ENCODE measurements around the gene C1S.

Gene C1S

DNA sequence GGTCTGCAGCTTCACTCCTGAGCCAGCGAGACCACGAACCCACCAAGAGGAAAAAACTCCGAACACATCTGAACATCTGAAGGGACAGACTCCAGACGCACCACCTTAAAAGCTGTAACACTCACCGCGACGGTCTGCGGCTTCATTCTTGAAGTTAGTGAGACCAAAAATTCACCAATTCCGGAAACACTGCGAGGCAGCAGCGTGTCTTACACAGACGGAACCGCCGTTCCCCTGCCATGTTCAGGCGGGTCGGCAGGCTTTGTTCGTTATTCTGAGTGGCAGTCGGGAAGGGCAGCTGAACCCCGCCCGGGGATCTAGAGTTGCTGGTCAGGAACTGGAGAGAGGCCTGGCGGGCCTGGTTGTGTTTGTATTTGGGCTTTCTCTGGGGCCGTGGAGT is 21.9 kb upstream of the C1S start:
- TF ChIP-seq CTCF (IDR thresholded peaks at IDR 0.05; ENCODE audit: low read depth, low read length) (no peak), EZH2phosphoT487 (IDR thresholded peaks at IDR 0.05; ENCODE audit: low read depth) (no peak)
- Histone ChIP-seq H3K4me2 (ENCODE audit: low read length) (no peak overlapping the region), H3K4me3 (ENCODE audit: low read length) (no peak overlapping the region)

DNA sequence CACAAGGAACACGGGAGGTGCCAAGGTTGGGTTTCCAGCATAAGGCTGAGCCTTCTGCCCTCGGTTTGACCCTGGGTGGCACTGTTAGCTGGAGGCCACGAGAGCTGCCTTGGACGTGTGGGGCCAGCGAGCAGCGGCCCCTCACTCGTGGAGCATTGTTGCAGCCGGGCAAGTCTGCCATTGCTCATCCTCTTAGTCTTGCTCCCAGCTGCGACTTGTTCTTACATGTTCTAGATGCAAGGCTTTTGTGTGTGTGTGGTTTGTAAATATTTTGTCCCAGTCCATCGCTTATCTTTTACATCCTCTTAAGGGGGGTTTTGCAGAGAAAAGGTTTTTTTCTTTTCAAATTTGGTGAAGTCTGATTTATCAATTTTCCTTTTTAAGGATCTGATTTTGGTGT is 21.1 kb upstream of the C1S start:
- Histone ChIP-seq H3K4me2 (ENCODE audit: low read length) (no peak overlapping the region), H2AFZ (ENCODE audit: low read depth, low read length) (no peak overlapping the region), H3K27me3 (ENCODE audit: low read depth, low read length) (no peaks in the 10 kb centered on the region), H3K9me3 (ENCODE audit: insufficient read depth, low read length) (no peaks in the 10 kb centered on the region), H3K4me1 (ENCODE audit: low read length) (no peaks in the 10 kb centered on the region), H4K20me1 (ENCODE audit: insufficient read depth, low read length) (no peaks in the 10 kb centered on the region), H3K36me3 (replicated peaks; ENCODE audit: low read depth, low read length) (no peaks in the 10 kb centered on the region), H3K9ac (ENCODE audit: low read length) (no peak overlapping the region), H3K79me2 (ENCODE audit: low read length) (no peaks in the 10 kb centered on the region), H3K27ac (ENCODE audit: low read length) (no peak overlapping the region), H3K4me3 (ENCODE audit: low read length) (no peak overlapping the region)
- TF ChIP-seq CTCF (IDR thresholded peaks at IDR 0.05; ENCODE audit: low read depth, low read length) (no peak), EZH2phosphoT487 (IDR thresholded peaks at IDR 0.05; ENCODE audit: low read depth) (no peak)

More for the DNA sequence above, 21.9 kb upstream of the C1S start:
- Histone ChIP-seq H3K4me1 (ENCODE audit: low read length) (no peaks in the 10 kb centered on the region), H2AFZ (ENCODE audit: low read depth, low read length) (no peak overlapping the region), H3K9me3 (ENCODE audit: insufficient read depth, low read length) (no peaks in the 10 kb centered on the region), H3K27me3 (ENCODE audit: low read depth, low read length) (no peaks in the 10 kb centered on the region), H3K27ac (ENCODE audit: low read length) (no peak overlapping the region), H3K9ac (ENCODE audit: low read length) (no peak overlapping the region), H3K79me2 (ENCODE audit: low read length) (no peaks in the 10 kb centered on the region), H4K20me1 (ENCODE audit: insufficient read depth, low read length) (no peaks in the 10 kb centered on the region), H3K36me3 (replicated peaks; ENCODE audit: low read depth, low read length) (no peaks in the 10 kb centered on the region)

DNA sequence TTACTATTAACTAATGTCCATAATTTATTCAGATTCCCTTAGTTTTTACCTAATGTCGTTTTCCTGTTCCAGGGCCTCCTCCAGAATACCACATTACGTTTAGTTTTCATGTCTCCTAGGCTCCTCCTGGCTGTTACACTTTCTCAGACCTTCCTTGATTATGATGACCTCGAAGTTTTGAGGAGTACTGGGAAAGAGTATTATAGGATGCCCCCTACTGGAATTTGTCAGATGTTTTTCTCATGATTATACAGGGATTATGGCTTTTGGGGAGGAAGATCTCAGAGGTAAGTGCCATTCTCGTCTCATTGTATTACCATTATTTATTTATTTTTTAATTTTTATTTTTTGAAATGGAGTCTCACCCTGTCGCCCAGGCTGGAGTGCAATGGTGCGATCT is 17.7 kb upstream of the C1S start:
- H3K4me1 ChIP-seq (ENCODE audit: low read length) = peaks cover 8% of the 10 kb centered on the region
- no peak overlapping the region for H2AFZ ChIP-seq (ENCODE audit: low read depth, low read length)

GRCh38 chr12:7045913-7046312 is 14.6 kb upstream of the C1S start:
- Histone ChIP-seq H3K4me2 (ENCODE audit: low read length) (no peak overlapping the region), H3K27me3 (ENCODE audit: low read depth, low read length) (no peaks in the 10 kb centered on the region), H2AFZ (ENCODE audit: low read depth, low read length) (no peak overlapping the region), H3K9me3 (ENCODE audit: insufficient read depth, low read length) (no peaks in the 10 kb centered on the region), H3K79me2 (ENCODE audit: low read length) (no peaks in the 10 kb centered on the region), H3K9ac (ENCODE audit: low read length) (no peak overlapping the region), H4K20me1 (ENCODE audit: insufficient read depth, low read length) (no peaks in the 10 kb centered on the region), H3K36me3 (replicated peaks; ENCODE audit: low read depth, low read length) (no peaks in the 10 kb centered on the region), H3K4me1 (ENCODE audit: low read length) (peaks cover 8% of the 10 kb centered on the region), H3K27ac (ENCODE audit: low read length) (no peak overlapping the region), H3K4me3 (ENCODE audit: low read length) (no peak overlapping the region)
- TF ChIP-seq CTCF (IDR thresholded peaks at IDR 0.05; ENCODE audit: low read depth, low read length) (no peak), EZH2phosphoT487 (IDR thresholded peaks at IDR 0.05; ENCODE audit: low read depth) (no peak)

More for the DNA sequence above, 17.7 kb upstream of the C1S start:
- Histone ChIP-seq H3K79me2 (ENCODE audit: low read length) (no peaks in the 10 kb centered on the region), H3K9me3 (ENCODE audit: insufficient read depth, low read length) (no peaks in the 10 kb centered on the region), H3K27me3 (ENCODE audit: low read depth, low read length) (no peaks in the 10 kb centered on the region), H3K36me3 (replicated peaks; ENCODE audit: low read depth, low read length) (no peaks in the 10 kb centered on the region), H4K20me1 (ENCODE audit: insufficient read depth, low read length) (no peaks in the 10 kb centered on the region), H3K4me3 (ENCODE audit: low read length) (no peak overlapping the region), H3K9ac (ENCODE audit: low read length) (no peak overlapping the region), H3K27ac (ENCODE audit: low read length) (no peak overlapping the region), H3K4me2 (ENCODE audit: low read length) (no peak overlapping the region)
- TF ChIP-seq EZH2phosphoT487 (IDR thresholded peaks at IDR 0.05; ENCODE audit: low read depth) = no peak
- TF ChIP-seq CTCF (IDR thresholded peaks at IDR 0.05; ENCODE audit: low read depth, low read length) = peak; percentile 37
